ENCODE results near the gene ATRNL1.
A peak's percentile ranks its signal among the peaks of the same experiment; 100 is the strongest.
"Not testable (repeated sequence)": the region's sequence is repeated elsewhere in the genome, so short reads cannot be mapped to it uniquely, and the experiment has no call there.

The ATRNL1 gene

DNA sequence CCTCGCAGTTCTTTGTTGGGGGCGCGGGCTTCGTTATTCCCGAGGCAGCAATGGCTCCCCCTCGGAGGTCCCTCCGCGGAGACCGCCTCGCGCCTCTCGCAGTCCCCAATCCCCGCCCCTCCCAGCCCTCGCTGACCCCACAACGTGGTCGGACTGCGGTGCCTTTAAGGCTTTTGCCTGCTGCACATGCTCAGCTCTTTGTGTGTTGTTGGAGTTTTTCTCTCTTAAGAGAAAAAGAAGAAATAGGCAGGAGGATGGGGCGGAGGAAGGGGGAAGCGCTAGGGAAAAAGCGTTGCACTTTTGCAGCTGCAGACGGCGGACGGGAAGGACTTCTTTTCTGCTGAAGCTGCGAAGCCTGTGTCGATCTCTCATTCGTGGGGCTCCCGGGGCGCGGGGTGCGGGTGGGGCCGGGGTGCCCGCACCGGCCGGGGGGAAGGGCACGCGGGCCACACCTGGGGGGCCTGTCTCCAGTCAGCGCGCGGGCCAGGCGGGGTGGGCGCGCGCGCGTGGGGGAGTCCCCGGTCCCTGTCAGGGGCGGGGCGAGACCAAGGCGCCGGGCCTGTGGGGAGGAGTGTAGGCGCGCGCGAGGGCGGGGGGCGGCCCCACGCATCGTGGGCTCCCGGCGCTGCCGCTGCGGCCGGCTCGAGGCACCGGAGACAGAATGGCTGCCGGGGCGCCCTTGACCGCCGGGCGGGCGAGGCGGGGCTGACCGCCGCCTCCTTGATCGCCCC is 445 bp upstream of the ATRNL1 start:
- DNase-seq, result peak; percentile 79

DNA sequence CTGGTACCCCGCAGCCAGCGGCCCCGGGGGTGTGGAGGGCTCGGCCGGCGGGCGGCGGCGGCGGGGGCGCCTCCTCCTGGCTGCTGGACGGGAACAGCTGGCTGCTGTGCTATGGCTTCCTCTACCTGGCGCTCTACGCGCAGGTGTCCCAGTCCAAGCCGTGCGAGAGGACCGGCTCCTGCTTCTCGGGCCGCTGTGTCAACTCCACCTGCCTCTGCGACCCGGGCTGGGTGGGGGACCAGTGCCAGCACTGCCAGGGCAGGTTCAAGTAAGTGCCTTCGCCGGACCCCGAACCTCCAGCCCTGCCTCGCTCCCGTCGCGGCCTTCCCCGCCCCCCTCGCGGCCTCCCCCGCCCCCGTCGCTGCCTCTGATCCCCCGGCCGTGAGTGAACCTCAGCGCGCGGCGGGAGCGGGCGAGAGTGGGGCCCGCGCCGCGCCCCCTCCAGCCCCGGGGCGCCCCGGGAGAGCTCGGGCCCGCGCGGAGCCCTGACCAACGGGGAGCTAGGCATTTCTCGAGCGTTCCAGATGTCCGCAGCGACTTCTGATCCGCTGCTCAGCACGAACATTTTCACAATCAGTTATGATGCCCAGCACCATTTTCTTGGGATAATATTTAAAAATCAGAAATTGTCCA is 727 bp downstream of the ATRNL1 start:
- no peak for DNase-seq

DNA sequence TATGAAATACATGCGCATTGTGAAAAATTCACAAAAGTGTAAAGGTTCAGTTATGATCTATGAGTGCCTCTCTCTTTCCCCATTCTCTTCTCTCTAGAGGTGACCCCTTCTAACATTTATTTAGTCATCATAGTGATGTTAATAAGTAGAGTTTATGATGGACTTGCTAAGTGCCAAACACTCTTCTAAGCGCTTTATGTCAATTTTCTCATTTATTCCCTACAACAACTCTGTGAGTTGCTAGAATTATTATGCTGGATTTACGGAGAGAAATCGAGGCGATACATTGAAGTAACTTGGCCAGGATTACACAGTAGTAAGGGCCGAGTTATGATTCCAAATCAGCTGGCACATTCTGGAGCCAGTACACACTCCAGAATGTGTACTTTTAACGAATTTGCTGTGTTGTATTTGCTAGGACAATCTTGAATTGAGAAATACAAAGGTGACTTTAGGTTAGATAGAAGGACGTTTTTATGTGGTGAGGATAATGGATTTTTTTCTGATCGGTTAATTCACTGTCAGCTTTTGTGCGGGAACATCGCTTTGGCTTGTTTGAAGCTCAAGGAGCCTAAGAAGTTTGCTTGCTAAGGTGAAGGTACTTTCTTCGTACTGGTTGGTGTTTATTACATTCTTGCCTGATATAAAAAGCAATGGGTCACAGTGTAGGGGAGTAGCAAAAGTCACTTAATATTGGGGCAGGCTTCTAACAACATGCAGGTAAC is 1.4 kb downstream of the ATRNL1 start:
- no peak for DNase-seq

DNA sequence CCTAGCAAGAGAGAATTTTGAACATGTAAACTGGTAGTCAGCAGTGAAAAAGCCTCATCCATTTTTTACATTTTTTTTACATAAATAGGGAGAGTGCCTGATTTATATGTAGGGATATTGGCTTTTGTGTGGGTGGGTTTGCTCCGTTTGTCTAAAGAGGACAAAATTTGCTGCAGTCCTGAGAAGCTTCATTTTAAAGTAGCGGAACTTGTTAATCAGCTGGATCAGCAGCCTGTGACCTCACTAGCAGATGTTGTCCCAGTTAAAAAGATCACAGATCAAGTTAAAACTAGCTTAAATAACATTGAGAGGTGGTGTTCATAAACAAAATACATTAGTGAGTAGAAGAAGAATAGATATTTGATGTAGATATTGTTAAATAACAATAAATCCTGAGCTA is 2.6 kb downstream of the ATRNL1 start:
- no peak for DNase-seq

DNA sequence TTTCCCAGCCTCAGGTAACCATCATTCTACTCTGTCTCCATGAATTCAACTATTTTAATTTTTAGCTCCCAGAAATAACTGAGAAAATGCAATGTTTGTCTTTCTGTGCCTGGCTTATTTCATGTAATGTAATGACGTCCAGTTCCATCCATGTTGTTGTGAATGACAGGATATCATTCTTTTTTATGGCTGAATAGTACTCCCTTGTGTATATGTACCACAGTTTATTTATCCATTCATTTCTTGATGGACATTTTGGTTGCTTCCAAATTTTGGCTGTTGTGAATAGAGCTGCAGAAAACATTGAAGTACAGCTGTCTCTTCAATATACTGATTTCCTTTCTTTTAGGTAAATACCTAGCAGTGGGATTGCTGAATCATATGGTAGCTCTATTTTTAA is 10.5 kb downstream of the ATRNL1 start:
- no peak for DNase-seq

DNA sequence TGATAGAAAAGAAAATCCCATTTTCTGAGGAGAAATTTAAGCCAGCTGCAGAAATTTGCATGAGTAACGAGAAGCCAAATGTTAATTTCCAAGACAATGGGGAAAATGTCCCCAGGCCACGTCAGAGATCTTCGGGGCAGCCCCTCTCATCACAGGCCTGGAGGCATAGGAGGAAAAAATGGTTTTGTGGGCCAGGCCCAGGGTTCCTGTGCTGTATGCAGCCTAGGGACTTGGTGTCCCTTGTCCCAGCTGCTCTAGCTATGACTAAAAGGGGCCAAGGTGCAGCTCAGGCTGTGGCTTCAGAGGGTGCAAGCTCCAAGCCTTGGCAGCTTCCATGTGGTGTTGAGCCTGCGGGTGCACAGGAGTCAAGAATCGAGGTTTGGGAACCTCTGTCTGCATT is 12.2 kb downstream of the ATRNL1 start:
- DNase-seq, result not testable (repeated sequence)

DNA sequence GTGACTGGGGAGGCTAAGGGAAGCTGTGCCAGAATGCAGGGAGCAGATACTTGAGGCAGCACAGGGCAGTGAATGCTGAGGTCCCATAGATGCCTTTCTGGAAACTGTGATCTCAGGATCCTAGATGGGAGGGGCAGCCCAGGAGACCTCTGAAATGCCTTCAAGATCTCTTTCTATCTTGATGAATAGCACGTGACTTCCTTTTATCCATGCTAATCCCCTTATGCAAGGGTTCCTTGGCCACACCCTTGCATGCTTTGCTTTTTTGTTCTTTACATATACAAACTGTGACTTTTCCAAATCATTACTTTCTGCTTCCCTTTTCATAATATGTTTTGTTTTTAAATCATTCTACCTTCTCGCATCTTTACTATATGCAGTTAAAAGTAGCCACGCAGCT is 14.7 kb downstream of the ATRNL1 start:
- no peak for DNase-seq

DNA sequence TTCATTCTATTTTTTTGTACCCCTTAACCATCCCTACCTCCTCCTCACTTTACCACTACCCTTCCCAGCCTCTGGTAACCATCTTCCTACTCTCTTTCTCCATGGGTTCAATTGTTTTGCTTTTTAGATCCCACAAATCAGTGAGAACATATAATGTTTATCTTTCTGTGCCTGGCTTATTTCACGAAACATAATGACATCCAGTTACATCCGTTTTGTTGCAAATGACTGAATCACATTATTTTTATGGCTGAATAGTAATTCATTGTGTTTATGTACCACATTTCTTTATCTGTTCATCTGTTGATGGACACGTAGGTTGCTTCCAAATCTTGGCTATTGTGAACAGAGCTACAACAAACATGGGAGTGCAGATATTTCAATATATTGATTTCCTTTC is 24.1 kb downstream of the ATRNL1 start:
- no peak for DNase-seq

DNA sequence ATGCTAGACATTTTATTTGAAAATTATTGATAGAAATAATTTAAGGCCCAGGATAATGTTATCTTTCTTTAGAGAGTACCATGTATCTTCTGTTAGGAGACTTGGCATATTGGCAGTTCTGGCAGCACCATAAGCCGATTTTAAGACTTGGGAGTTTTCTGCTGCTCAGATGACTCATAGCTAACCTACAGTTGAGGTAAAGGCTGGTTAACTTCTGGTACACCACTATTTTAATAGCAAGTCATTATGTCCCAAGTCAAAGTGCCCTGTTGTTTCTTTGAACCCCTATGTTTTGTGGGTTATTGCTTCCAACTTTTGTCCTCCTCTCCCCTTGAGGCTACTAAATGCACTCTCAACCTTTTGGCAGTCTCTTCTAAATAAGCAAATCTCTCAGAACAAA is 25.2 kb downstream of the ATRNL1 start:
- no peak for DNase-seq

DNA sequence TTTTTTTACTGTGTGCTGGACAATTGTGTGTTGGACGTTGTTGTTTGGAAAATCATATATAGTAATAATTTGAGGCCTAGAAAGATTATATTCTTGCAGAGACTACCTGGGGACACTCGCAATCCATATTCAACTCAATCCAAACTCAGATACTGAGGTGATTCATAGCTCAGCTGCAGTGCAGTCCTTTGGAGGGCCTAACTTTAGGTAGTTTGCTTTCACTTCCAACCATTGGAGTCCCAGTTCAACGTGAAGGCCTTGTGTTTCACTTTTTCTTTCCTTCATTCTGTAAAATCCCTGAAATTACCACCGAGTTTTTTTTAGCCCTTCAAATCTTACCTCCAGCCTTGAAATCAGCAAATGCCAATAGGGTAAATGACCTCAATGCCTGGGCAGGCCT is 32.3 kb downstream of the ATRNL1 start:
- DNase-seq, result no peak

DNA sequence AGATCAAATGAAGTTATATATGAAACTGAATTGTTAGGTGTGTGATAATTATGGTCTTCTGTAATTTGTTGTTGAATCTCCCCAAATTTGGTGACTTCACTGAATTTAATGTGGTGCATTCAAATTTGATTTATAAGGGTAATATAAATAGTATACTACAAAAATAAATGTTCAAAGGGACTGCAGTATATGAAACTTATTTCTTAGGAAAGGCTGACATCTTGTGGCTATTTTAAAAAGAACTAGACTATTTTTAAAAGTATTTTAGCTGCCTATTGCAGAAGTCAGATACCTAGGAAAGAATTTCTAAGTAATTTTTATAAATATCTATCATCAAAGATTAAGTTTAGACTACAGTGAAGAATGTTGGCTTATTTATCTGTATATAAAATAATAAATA is 36.6 kb downstream of the ATRNL1 start:
- DNase-seq, result no peak

DNA sequence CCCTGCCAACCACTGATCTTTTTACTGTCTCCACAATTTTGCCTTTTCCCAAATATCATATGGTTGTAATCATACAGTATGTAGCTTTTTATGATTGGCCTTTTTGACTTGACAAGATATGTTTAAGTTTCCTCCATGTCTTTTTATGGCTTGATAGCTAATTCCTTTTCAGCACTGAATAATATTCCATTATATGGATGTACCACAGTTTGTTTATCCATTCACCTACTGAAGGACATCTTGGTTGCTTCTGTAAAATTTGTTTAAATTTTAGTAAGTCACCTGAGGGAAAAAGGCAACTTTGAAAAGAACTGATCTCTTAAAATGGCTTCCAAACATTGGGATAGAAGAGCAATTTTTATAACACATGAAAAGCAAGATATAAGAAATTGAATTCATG is 43.5 kb downstream of the ATRNL1 start:
- no peak for DNase-seq

DNA sequence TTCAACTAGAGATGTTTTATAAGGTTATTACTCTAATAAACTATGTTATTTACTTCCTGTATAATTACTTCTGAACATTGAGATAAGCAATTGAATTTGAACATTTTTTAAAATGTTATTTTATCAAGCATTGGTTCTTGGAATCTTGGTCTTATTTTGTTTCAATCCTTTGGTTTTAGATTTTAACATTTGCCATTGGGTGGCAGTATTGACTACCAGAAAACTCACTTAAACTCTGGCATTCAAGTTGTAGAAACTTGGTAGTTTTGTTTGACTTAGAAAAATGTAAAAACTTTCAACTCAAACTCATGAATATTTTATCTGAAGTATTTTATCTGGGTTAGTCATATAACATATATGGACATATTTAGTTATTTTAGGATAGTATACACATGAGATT is 48.1 kb downstream of the ATRNL1 start:
- DNase-seq, result no peak

DNA sequence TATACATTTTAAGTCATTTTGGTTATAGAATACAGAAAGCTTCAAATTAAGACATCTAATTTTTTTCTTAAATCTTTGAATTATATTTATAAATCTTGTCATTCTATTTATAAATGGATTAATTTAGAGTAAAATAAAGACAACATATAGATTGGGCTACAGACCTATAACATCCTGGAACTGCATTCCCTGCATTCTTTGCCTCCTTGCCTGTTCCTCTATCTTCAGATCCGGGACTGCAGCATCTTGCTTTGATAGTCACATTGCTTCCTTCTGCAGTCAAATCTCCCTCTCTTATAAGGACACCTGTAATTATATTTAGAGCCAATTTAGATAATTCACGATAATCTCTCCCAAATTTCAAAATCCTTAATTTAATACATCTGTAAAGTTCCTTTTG is 64.2 kb downstream of the ATRNL1 start:
- DNase-seq, result no peak

DNA sequence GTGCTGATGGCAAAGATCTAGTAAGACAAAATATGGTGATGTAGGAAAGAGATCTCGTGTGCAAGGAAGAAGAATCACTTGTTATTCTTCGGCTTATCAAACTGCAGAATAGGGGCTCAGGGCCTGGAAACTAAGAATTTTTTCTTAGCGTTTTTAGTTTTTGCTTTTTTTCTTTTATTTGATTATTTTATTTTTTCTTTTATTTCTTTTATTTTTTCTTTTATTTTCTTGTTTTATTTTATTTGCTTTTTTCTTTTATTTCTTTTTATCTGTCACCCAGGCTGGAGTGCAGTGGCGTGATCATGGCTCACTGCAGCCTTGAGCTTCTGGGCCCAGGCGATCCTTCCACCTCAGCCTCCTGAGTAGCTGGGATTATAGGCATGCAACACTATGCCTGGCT is 70.0 kb downstream of the ATRNL1 start:
- no peak for DNase-seq

DNA sequence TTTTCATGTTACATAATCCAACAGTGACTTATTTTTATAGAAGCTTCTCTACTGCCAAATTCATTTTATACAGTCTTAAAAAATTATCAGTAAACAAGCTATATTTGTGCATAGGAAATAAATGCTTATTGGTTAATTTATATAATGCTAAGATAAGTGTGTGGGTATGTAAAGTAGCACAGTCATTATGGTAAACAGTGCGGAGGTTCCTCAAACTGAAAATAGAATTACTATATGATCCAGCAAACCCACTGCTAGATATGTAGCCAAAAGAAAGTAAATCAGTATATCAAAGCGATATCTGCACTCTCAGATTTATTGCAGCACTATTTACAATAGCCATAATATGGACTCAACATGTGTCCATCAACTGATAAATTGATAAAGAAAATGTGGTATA is 71.1 kb downstream of the ATRNL1 start:
- DNase-seq, result no peak

DNA sequence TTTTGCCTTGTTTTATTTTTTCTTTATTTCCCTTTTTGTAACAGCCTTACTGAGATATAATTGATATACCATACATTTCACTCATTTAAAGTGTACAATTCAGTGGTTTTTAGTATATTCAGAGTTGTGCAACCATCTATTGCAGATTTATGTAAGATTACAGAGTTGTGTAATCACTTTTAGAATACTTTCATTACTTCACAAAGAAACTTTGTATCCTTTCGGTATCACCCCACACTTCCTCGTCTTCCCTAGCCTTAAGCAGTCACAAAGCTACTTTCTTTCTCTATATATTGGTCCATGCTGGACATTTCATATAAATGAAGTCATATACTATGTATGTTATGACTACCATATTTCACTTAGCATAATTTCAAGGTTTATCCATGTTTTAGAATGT is 74.6 kb downstream of the ATRNL1 start:
- DNase-seq, result no peak

DNA sequence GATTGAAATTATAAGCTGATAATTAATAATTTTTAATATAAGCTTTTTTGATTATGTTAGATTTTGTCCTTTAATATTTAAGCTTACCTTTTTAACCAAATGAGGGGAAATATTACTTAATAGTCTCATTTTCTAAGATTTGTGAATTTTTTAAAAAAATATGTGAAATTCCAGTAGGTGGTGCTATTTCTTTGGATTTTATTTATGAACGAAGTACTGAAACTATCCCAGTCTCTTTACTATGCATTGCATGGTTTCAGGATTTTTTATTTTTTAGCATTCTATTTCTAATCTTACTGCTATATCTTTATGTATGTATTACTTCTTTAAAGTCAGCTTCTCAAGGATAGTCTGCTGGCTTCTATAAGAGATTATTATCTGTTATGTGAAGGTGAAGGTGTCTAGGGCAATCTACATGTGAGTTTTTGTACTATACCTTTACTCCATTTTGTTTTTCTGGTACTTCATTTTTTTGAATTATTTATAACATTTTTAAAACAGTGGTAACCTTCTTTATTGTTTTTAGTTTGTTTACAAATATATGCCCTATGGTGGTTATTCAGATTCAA is 78.3 kb downstream of the ATRNL1 start:
- no peak for DNase-seq

DNA sequence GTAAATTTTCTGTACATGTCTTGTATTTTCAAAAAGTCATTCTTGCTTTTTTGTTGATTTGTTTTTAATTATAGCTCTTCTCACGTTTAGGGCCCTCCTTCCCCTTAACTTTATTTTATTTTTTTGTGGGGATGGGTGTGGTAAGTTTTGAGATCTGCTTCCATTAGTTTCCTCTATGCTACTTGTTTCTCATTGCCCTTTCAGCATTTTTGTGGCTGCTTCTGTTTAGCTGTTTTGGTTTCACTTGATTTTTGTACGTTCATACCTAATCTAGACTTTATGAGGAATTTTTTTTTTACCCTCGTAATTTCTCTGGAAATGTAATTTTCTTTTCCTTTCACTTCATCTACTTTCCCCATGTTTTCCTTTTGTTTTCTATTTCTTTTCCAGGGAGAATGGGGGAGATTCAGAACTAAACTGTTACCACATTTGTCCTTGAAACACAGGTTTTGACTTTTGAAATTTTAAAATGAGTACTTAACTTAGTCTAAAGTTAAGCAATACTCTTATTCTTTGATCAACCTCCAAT is 80.8 kb downstream of the ATRNL1 start:
- no peak for DNase-seq

DNA sequence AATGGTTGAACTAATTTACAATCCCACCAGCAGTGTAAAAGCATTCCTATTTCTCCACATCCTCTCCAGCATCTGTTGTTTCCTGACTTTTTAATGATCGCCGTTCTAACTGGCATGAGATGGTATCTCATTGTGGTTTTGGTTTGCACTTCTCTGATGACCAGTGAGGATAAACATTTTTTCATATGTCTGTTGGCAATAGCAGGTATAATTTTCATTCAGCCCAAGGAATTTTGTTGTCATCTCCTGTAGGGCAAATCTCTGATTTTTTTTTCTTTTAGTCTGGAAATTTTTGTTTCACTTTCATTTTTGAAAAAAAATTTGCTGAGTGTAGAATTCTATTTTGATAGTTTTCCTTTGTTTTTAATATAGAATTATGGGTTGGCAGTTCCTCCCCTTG is 114.1 kb downstream of the ATRNL1 start:
- not testable (repeated sequence) for DNase-seq

DNA sequence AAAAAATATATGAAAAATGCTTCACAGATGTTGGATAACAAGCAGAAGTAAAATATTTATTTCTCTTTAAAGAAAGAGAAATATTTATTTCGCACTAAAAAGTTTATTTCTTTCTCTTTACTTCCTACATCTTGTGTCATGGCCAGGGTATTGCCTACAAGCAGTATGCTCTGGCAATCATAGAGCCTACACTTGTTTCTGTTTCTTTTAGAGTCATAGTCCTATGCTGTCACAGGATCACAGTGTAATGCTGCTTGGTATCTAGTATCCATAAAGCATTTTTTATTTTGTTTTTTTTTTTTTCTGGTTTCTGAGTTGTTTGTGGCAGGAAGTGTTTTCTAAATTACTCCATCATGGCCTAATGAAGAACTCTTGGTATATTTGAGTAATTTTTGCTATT is 116.0 kb downstream of the ATRNL1 start:
- DNase-seq, result no peak

DNA sequence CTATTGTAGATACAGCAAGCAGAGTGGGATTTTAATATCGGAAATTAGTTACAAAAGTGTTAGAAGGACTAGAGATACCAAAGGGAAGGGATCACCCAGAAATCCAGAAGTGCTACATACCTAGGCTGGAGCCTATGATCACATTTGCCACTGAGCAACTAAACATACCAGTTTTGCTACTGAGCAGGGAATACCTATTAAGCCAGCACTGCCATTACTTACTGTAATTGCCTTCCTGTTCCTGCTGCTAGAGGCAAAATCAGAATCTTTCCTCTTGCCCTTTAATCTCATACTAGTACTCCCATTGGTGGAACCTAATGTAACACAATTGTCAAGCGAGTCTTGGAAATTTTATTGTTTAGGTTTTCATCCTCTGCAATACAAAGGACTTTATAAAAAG is 121.7 kb downstream of the ATRNL1 start:
- no peak for DNase-seq

DNA sequence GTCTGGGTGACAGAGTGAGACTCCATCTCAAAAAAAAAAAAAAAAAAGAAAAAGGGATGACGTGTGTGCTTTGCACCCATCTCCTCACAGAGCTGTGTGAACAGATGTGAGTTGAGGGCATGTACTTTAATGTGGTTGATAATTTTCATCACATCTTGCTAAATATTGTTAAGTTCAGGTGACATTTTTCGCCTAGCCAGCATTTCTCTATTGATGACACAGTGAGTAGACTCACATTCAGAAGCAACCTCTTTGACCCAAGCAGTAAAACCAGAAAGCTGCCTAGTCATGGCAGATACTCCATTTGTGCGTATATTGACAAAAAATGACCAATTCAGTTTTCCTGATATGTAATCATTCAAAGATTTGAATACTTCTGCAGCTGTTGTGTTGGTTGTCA is 126.0 kb downstream of the ATRNL1 start:
- no peak for DNase-seq

DNA sequence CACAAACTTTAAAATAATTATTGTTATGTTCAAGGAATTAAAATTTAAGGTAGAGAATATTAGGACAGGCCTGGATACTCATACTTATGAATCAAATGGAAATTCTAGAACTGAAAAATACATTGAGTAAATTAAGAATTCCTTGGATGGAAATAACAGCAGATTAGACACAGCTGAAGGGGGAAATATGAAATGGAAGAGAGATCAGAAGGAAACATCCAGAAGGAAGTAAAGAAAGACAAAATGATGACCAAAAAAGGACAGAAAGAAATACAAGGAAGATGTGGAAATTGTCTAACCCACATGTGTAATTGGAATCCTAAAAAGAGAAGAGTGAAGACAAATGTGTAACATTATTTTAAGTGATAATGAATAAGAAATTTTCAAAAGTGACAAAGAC is 128.9 kb downstream of the ATRNL1 start:
- DNase-seq, result no peak
